BE2C (cell line): Measurements from ENCODE around the gene MYO7A.

ENCODE experiments used
- DNase-seq: peaks from one replicate; pipeline ENCODE4 v3.0.0-alpha.2; 2020
- H3K27me3 ChIP-seq: fragments of 250-450 bp; sonication (Bioruptor Pico); 2 replicates; pipeline ENCODE4 v1.5.1; 2020; ENCODE audit warnings: mild to moderate bottlenecking
- H3K36me3 ChIP-seq: fragments of 250-450 bp; sonication (Bioruptor Pico); 2 replicates; pipeline ENCODE4 v1.5.1; 2020; ENCODE audit warnings: mild to moderate bottlenecking
- H3K4me1 ChIP-seq: fragments of 250-450 bp; sonication (Bioruptor Pico); 2 replicates; pipeline ENCODE4 v1.5.1; 2020
- H3K4me3 ChIP-seq: 2 replicates; pipeline ENCODE4 v1.5.1; 2011; ENCODE audit warnings: low read depth, low read length
- H3K9me3 ChIP-seq: fragments of 250-450 bp; sonication (Bioruptor Pico); 2 replicates; pipeline ENCODE4 v1.5.1; 2020
- CTCF ChIP-seq: IDR thresholded peaks from 2 replicates; pipeline ENCODE4 v1.5.1; 2012; ENCODE audit warnings: mild to moderate bottlenecking, low read depth, low read length

MYO7A gene

GRCh38 chr11:77181799-77182541 is 53.9 kb downstream of the MYO7A start:
- no peak overlapping the region for H3K4me3 ChIP-seq
- H3K9me3 ChIP-seq, result no peaks in the 10 kb centered on the region
- TF ChIP-seq CTCF, result no peak
- no peaks in the 10 kb centered on the region for H3K27me3 ChIP-seq
- H3K4me1 ChIP-seq, result no peaks in the 10 kb centered on the region
- DNase-seq, result no peak
- H3K36me3 ChIP-seq, result no peaks in the 10 kb centered on the region

- Histone ChIP-seq H3K4me1 (no peaks in the 10 kb centered on the region), H3K4me3 (no peak overlapping the region), H3K36me3 (no peaks in the 10 kb centered on the region), H3K9me3 (no peaks in the 10 kb centered on the region), H3K27me3 (no peaks in the 10 kb centered on the region)
- DNase-seq, result no peak
- no peak for TF ChIP-seq CTCF
Measured at GRCh38 chr11:77182542-77183430, 54.7 kb downstream of the MYO7A start.

GRCh38 chr11:77183431-77183984 is 55.5 kb downstream of the MYO7A start:
- DNase-seq, result no peak
- Histone ChIP-seq H3K36me3 (no peaks in the 10 kb centered on the region), H3K9me3 (no peaks in the 10 kb centered on the region), H3K27me3 (no peaks in the 10 kb centered on the region), H3K4me3 (no peak overlapping the region), H3K4me1 (no peaks in the 10 kb centered on the region)
- no peak for TF ChIP-seq CTCF

GRCh38 chr11:77184136-77184860 is 56.3 kb downstream of the MYO7A start:
- H3K4me1 ChIP-seq, result no peaks in the 10 kb centered on the region
- no peak for DNase-seq
- no peaks in the 10 kb centered on the region for H3K27me3 ChIP-seq
- H3K4me3 ChIP-seq, result no peak overlapping the region
- no peaks in the 10 kb centered on the region for H3K9me3 ChIP-seq
- TF ChIP-seq CTCF, result no peak
- H3K36me3 ChIP-seq, result no peaks in the 10 kb centered on the region

GRCh38 chr11:77186302-77186701 is 58.3 kb downstream of the MYO7A start:
- Histone ChIP-seq H3K9me3 (no peaks in the 10 kb centered on the region), H3K4me1 (no peaks in the 10 kb centered on the region), H3K36me3 (no peaks in the 10 kb centered on the region), H3K4me3 (no peak overlapping the region), H3K27me3 (no peaks in the 10 kb centered on the region)
- TF ChIP-seq CTCF, result no peak
- DNase-seq, result no peak
